HG02642 (cell line): ENCODE results near the gene ZNF783.
A peak's percentile ranks its signal among the peaks of the same experiment; 100 is the strongest.
"Not testable (repeated sequence)": the region's sequence is repeated elsewhere in the genome, so short reads cannot be mapped to it uniquely, and the experiment has no call there.

Source experiments
- ATAC-seq: cut with Tn5 transposase; IDR thresholded peaks from one replicate; pipeline ENCODE4 v1.9.1; 2021; ENCODE audit warnings: mild to moderate bottlenecking; ENCODE audit not compliant: unreplicated experiment, poor library complexity

Gene ZNF783

DNA sequence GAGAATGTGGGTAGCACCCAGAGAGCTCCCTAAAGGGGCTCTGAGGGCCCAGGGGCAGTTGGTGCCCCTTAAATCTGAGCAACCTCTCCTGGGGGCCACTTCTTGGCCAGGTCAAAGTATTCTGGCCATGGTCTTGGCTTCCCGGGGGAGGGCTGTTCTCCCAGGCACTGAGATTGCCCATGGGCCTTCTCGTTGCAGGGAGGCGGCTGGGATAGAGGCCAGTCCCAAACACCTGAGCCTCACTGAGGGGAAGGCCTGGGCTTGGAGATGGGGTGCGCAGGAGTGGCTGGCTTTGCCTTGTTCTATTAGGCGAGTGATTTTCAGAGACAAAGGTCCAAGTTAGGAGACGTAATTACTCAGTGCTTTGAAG is 33.5 kb downstream of the ZNF783 start:
- no peak for ATAC-seq

DNA sequence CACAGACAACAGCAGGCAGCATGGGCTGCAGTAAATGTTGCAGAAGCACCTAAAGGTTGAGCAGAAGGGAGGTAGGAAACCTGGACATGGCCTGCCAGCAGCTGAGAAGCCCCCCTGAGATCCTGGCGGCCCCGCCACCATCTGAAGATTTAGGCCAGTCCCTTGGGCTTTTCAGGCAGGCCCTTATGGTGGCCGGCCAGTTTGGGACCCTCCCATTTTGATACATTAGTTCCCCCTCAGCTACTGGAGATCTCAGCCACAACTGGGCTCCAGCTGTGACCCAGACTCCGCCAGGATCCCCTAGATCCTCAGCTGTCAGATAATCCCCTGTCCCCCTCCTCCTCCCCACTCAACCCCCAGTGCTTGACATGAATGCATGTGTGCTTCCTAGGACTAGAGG is 34.4 kb downstream of the ZNF783 start:
- no peak for ATAC-seq

DNA sequence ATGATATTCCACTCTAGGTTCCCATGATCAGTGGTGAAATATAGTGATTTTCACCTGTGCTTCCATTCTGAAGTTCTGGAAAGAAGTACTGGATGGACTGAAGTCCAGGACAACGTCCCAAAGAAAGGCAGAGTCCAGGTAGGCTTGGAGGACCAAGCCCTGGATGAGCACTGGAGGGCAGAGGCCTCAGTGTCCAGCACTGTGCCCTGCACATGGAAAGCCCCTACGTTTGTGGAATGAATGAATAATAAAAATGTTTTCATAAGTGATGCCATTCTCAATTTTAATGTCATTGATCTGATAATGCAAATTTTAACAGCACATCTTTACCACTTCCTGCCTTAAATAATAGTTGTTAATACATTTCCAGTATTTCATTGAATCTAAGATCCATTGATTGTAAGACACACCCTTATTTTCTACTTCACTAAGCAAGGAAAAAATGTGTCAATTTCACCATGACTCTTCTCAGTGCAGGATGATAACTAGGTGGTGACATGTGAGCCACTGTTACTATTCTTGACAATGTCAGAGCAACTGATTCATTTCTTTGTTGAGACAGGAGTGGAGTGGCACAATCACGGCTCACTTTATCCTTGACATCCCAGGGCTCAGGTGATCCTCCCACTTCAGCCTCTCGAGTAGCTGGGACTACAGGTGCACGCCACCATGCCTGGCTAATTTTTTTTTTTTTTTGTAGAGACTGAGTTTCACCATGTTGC is 35.2 kb downstream of the ZNF783 start:
- ATAC-seq: no peak

DNA sequence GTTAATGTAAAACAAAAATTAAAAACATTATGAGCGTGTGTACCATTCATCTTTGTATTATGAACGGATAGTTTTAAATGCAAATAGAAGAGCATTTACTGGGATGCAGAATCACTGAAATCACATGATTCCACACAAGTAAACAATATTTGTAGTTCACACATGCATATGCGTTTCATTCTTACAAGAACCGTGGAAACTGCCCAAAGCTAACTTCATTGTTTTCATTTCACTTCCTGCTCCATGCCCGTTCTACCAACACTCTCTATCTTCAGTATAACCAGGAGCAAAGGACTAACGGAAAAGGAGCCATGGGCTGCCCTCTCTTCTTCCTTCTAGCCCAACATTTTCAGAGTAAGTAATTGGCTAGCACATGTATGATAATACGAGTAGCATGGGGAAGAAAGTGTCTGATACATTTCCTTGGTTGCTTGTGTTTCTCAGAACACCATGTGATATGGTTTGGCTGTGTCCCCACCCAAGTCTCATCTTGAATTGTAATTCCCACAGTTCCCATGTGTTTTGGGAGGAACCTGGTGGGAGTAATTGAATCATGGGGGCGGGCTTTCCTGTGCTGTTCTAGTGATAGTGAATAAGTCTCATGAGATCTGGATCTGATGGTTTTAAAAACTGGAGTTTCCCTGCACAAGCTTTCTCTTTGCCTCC is 38.8 kb downstream of the ZNF783 start:
- no peak for ATAC-seq

DNA sequence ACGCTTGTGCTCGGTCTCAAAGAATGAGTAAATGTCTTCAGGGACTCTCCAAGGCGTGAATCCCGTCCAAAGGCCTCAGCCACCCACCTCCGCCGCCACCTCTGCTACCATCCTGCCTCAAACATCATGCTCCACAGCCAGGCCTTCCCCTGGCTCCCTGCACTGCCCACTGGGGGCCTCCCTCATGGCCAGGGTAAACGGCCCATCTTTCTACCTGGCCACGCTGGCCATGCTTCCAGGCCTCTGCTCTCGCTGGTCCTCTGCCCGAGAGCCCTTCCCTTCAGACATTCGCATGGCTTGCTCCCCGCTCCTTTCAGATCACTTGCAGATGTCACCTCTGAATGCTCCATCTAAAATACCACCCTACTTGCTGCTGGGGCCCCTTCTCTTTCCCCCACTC is 40.2 kb downstream of the ZNF783 start:
- no peak for ATAC-seq

DNA sequence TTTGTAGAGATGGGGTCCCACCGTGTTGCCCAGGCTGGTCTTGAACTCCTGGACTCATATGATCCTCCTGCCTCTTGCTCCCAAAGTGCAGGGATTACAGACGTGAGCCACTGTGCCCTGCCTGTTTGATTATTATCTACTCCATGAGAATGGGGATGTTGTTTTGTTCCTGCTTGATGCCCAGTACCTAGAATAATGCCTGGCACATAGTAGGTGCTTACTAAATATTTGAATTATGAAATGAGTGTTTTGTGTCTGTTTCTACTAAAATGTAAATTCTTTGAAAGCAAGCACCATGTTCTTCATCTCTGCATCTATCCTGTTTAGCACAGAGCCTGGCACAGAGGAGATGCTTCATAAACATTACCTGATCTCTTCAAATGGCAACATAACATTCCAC is 40.9 kb downstream of the ZNF783 start:
- ATAC-seq: no peak

DNA sequence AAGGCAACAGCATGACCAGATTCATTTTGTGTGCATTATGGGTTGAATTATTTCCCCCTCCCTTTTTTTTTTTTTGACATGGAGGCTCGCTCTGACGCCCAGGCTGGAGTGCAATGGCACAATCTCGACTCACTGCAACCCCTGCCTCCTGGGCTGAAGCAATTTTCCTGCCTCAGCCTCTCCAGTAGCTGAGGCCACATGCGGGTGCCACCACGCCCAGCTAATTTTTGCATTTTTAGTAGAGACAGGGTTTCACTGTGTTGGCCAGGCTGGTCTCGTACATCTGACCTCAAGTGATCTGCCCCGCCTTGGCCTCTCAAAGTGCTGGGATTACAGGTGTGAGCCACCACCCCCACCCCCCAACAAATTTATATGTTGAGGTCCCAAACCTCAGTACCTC is 42.0 kb downstream of the ZNF783 start:
- ATAC-seq: no peak

DNA sequence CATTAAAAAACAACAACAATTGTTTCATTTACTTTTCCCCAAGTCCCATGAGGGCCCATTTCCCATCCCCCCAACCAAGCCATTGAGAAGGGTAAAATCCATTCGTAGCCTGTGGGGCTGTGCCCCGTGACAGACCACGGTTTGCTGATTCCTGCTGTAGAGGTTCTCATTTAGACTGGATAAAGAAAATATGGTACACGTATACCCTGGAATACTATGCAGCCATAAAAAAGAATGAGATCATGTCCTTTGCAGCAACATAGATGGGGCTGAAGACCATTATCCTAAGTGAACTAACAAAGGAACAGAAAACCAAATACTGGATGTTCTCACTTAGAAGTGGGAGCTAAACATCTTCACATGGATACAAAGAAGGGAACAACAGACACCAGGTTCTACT is 44.9 kb downstream of the ZNF783 start:
- no peak for ATAC-seq

DNA sequence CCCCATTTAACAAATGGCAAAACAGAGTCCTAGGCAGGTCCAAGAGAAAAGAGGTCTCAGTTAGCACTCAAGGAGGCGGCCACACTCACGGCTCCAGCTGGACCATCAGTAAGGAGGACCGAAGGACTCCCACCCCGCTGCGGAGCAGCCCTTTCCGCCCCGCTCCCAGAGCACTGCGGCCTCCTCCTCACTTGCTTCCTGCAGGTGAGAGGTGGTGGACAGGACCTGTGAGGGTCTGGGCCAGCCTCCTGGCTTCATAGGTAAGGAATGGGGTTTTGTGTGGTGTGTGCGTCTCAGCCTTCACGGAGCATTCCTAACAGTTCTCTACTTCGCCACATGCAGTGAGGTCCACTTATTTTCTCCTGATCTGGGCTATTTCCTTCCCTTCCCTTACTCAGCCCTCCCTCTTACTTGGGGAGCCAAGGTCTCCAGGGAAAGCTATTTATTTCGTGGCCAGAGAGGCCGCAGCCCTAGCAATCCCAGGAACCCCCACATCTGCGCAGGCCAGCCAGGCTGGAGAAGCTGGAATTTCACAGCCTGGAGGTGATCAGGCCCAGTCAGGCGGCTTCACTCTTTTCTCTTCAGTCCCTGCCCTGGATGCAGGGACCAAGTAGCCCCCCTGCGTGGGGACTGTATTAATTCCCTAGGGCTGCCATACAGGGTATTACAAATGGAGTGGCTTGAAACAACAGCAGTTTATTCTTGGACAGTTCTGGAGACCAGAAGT is 45.9 kb downstream of the ZNF783 start:
- ATAC-seq: no peak

DNA sequence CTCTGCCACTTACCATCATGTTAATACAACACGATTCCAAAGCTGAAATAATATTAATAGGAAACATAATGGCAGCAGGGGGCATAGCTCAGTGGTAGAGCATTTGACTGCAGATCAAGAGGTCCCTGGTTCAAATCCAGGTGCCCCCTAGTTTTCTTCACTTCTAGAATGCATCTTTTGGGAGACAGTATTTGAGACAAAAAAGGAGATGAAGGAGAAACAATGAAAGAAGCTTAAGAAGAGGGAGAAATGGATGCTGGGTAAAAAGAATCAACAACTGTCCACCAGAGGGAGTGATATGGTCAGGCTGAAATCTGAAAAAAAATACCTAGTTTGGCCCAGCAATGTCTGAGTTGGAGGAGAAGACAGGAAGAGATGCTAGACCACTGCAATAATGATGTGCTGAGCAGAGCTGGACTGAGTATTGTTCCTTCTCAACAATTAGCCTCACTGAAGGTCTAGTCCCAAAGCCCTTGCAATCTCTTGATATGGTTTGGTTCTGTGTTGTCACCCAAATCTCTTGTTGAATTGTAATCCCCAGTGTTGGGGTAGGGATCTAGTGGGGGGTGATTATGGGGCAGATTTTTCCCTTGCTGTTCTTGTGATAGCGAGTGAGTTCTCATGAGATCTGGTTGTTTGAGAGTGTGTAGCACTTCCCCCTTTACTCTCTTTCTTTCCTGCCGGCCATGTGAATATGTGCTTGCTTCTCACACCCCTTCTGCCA is 48.3 kb downstream of the ZNF783 start:
- peak; percentile 53 for ATAC-seq

DNA sequence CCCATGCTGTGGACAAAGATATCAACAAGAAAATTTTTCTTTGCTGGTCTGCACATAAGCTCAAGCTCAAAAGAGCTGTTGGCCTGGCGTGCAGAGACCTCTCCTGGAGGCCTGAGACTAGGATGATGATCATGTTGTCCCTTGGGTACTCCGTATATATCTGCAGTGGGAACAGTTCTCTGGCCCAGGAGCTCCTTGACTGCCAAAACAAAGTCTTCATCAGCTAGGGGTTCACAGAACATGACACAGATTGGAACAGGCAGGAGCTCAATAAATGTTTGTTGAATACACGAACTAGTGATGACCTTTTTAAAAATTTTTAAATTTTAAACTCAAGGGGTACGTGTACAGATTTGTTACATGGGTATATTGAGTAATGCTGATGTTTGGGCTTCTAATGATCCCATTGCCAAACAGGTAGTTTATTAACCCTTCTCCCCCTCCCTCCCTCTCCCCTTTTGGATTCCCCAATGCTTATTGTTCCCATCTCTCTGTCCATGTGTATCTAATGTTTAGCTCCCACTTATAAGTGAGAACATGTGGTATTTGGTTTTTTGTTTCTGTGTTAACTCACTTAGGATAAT is 49.1 kb downstream of the ZNF783 start:
- no peak for ATAC-seq

DNA sequence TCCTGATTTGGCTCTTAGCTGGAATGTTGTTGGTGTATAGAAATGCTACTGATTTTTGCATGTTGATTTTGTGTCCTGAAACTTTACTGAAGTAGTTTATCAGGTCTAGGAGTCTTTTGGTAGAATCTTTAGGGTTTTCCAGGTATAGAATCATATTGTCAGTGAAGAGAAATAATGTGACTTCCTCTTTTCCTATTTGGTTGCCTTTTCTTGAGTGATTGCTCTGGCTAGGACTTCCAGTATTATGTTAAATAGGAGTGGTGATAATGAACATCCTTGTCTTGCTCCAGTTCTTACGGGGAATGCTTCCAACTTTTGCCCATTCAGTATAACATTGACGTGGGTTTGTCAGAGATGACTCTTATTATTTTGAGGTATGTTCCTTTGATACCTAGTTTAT is 52.0 kb downstream of the ZNF783 start:
- no peak for ATAC-seq

DNA sequence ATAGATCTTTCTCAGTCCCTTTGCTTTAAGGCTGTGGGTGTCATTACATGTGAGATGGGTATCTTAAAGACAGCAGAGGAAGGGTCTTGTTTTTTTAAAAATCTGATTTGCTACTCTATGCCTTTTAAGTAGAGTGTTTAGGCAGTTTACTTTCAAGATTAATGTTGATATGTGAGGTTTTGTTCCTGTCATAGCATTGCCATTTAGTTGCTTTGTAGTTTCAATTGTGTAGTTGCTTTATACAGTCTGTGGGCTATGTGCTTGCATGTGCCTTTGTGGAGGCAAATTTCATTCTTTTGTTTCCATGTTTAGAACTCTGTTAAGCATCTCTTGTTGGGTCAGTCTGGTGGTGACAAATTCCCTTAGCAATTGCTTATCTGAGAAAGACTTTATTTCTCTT is 54.6 kb downstream of the ZNF783 start:
- no peak for ATAC-seq

DNA sequence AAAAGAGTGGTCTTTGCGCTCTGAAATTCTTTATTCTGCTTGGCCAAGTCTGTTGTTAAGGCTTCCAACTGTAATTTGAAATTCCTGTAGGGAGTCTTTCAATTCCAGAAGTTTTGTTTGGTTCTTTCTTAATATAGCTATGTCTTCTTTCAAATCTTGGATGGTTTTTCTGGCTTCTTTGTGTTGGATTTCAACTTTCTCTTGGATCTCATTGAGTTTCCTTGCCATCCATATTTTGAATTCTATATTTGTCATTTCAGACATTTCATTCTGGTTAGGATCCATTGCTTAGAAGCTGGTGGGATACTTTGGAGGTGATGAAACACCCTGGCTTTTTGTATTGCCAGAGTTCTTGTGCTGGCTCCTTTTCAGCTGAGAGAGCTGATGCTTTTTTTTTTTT is 55.5 kb downstream of the ZNF783 start:
- no peak for ATAC-seq

DNA sequence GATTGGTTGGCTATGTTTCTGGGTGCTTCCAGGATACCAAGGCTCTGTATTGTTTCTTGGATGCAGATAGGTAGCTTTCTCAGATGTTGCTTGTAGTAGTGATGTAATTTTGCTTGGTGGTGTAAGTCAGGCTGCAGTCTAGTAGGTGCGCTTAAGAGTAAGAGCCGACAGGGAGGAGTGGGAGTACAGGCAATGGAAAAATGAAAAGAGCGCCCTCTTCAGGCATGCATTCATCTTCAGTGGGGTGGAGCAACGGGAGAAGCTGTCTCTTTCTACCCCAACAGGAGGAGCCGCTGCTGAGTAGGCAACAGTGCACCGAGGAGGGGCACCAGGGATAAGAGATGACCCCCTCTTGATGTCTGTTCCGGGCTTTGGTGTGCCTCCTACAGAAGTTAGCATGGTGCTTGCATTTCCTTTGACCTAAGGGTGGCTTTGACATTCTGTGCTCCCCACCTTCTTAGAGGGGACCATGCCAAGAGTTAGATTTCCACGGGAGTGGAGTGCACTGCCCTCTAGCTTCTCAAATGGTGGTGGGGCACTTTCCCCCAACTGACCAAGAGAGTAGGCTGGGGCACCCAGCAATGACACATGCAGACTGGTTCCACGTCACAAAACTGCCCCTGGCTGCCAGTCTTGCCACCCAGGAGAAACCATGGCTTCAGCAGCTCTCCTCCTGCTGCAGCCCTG is 56.1 kb downstream of the ZNF783 start:
- no peak for ATAC-seq

DNA sequence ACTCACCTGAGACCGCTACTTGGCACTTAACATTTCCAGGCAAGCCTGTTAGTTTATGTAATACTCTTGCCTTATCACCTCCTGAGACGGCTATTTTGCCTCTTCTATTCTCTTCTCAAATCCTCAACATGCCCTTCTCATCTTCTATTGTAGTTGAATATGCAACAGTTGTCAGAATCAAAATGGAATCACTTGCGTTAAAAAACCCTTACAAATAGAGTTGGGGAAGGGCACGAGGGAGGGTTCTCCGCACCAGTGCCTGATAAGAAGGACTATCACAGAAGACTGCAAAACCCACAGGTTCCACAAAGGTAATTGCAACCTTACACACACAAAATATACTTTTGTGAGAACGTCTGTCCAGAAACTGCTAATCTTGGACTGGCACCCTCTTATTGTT is 57.4 kb downstream of the ZNF783 start:
- ATAC-seq: no peak

DNA sequence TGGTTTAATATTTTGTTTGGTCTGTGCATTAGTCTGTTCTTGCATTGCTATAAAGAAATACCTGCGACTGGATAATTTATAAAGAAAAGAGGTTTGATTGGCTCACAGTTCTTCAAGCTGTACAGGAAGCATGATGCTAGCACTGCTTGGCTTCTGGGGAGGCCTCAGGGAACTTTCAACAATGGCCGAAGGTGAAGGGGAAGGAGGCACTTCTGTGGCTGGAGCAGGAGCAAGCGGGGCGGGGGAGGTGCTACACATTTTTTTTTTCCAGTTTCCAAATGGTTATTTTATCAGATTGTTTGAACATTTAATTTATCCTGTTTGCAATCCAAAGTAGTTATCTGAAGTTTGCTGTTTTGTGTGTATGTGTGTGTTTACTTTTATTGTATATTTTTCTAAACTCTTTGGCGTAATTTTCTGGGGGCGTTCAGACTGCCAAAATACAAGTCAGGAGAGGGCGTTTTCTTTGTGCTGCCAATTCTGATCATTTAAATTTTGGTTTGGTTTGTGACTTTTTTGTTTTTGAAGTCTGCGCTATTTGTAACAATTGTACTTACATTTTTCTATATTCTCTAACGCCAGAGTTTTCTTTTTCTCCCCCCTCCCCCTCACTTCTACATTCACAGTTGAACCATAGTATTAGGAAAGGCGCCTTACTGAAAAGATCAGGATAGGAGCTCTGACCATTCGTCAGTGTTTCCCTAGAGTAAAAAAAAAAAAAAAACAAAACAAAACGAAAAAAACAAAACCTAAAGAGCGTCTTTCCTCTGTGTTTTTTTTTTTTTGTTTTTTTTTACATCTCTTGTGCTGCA is 58.5 kb downstream of the ZNF783 start:
- ATAC-seq: no peak

DNA sequence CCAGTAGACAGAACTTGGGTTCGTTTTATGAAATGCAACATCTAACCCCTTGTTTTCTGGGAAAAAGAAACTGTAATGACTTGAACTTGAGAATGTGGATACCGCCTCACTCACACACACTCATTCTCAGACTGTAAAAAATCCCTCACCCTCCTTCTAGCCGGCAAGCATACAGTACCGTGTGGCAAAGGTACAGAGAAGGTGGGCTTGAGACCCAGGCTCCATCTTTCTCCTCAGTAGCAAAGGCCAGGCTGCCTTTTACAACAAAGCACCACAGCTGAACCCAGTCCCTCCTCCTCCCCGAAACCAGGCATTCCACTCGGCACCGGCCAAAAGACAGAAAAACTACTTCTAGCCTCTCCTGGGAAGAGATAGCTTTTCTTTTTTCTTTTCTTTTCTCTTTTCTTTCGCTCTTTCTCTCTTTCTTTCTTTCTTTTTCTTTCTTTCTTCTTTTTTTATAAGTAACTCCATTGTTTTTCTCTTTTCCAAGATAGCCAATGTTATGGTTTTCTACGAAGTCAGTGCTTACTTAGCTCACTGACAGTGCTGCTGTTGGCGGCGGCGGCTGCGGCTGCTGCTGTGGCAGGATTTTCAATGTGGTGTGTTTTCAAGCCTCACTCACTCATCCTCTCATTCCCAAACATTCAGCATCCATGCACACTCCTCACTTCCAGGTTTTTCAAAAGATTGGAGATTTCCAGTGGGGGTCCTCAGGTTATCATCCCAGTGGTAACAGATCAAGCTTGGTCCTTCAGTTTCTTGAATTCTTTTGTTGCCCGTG is 59.3 kb downstream of the ZNF783 start:
- not testable (repeated sequence) for ATAC-seq
